IMR-90 (cell line): ENCODE measurements around the gene CCDC85B. TPM values are rescaled to one million over a fixed set of nuclear protein-coding genes. Genes with fewer than 3 reads are reported as not detected.
A peak's percentile ranks its signal among the peaks of the same experiment; 100 is the strongest.

Experiments
- ATAC-seq: fragments of 200-7000 bp; cut with Tn5 transposase; 2 replicates; pipeline ENCODE4 v1.9.1; 2020; ENCODE audit warnings: low read depth, mild to moderate bottlenecking, moderate library complexity
- BruUV-seq: library from RNA; stranded (reverse); fragments of 400-500 nt; replicated peaks from 2 replicates; lab custom pipeline; 2021; lab: Mats Ljungman, UMichigan
- CTCF ChIA-PET: fragments of 300-600 bp; formaldehyde crosslinking; extraction: SDS; loops from one replicate; lab custom pipeline; 2021; ENCODE audit warnings: antibody characterized with exemption; lab: Yijun Ruan, JAX
- POLR2A ChIA-PET: fragments of 300-600 bp; sonication (Branson Sonifier 250); formaldehyde crosslinking; loops from one replicate; lab custom pipeline; 2022; ENCODE audit warnings: antibody characterized with exemption; ENCODE audit not compliant: unreplicated experiment; lab: Charles Lee
- DNase-seq: peaks from one replicate; pipeline ENCODE4 v3.0.0; 2013
- H2AFZ ChIP-seq: replicated peaks from 2 replicates; pipeline ENCODE3; 2013; ENCODE audit warnings: low read length, mild to moderate bottlenecking; ENCODE audit not compliant: poor library complexity
- H2AK5ac ChIP-seq: 2 replicates; pipeline ENCODE4 v1.6.1; 2013; ENCODE audit warnings: low read depth, low read length, inconsistent platforms
- H2AK9ac ChIP-seq: replicated peaks from 2 replicates; pipeline ENCODE3; 2013; ENCODE audit warnings: mild to moderate bottlenecking, low read depth, low read length, moderate library complexity; ENCODE audit not compliant: poor library complexity
- H2BK120ac ChIP-seq: 2 replicates; pipeline ENCODE4 v1.6.1; 2013; ENCODE audit warnings: low read depth, low read length, inconsistent platforms
- H2BK15ac ChIP-seq: 3 replicates; pipeline ENCODE4 v1.6.1; 2013; ENCODE audit warnings: low read depth, low read length, inconsistent platforms
- H2BK20ac ChIP-seq: 2 replicates; pipeline ENCODE4 v1.6.1; 2013; ENCODE audit warnings: low read depth, mild to moderate bottlenecking, inconsistent platforms, low read length, moderate library complexity
- H2BK5ac ChIP-seq: 2 replicates; pipeline ENCODE4 v1.6.1; 2013; ENCODE audit warnings: mild to moderate bottlenecking, low read depth, low read length, inconsistent platforms; ENCODE audit not compliant: poor library complexity, severe bottlenecking
- H3K14ac ChIP-seq: replicated peaks from 2 replicates; pipeline ENCODE4 v1.6.1; 2013; ENCODE audit warnings: low read depth, low read length, inconsistent platforms
- H3K18ac ChIP-seq: 2 replicates; pipeline ENCODE4 v1.6.1; 2013; ENCODE audit warnings: low read depth, low read length, control low read depth
- H3K23ac ChIP-seq: 2 replicates; pipeline ENCODE4 v1.6.1; 2013; ENCODE audit warnings: low read depth, low read length, inconsistent platforms
- H3K27ac ChIP-seq: 2 replicates; pipeline ENCODE4 v1.5.1; 2013; ENCODE audit warnings: mild to moderate bottlenecking, control low read depth, low read length; ENCODE audit not compliant: insufficient read depth
- H3K27me3 ChIP-seq: 2 replicates; pipeline ENCODE4 v1.6.1; 2013; ENCODE audit warnings: low read length; ENCODE audit not compliant: control insufficient read depth, insufficient read depth
- H3K36me3 ChIP-seq: 2 replicates; pipeline ENCODE4 v1.6.1; 2013; ENCODE audit warnings: low read length, mixed read lengths; ENCODE audit not compliant: control insufficient read depth, insufficient read depth
- H3K4ac ChIP-seq: 2 replicates; pipeline ENCODE4 v1.6.1; 2013; ENCODE audit warnings: low read depth, low read length, inconsistent platforms
- H3K4me1 ChIP-seq: 2 replicates; pipeline ENCODE4 v1.6.1; 2013; ENCODE audit warnings: low read length, mixed read lengths; ENCODE audit not compliant: control insufficient read depth, insufficient read depth
- H3K4me2 ChIP-seq: 2 replicates; pipeline ENCODE4 v1.6.1; 2013; ENCODE audit warnings: low read depth, mild to moderate bottlenecking, control low read depth, low read length, moderate library complexity
- H3K4me3 ChIP-seq: 2 replicates; pipeline ENCODE4 v1.5.1; 2013; ENCODE audit warnings: low read depth, mild to moderate bottlenecking, control low read depth, low read length, moderate library complexity; ENCODE audit not compliant: insufficient read depth
- H3K56ac ChIP-seq: 2 replicates; pipeline ENCODE4 v1.6.1; 2013; ENCODE audit warnings: low read length, inconsistent platforms; ENCODE audit not compliant: insufficient read depth; ENCODE audit errors: extremely low read depth
- H3K79me1 ChIP-seq, 2 experiments: 2 replicates each; pipeline ENCODE4 v1.6.1; 2013; ENCODE audit warnings: low read length in 2 of 2, inconsistent platforms in 1 of 2, low read depth in 1 of 2
- H3K9ac ChIP-seq: 2 replicates; pipeline ENCODE4 v1.6.1; 2013; ENCODE audit warnings: low read depth, low read length, control low read depth
- H3K9me1 ChIP-seq: 2 replicates; pipeline ENCODE4 v1.6.1; 2013; ENCODE audit warnings: low read length, inconsistent platforms; ENCODE audit not compliant: insufficient read depth
- H3K9me3 ChIP-seq: 2 replicates; pipeline ENCODE4 v1.6.1; 2013; ENCODE audit warnings: low read length; ENCODE audit not compliant: control insufficient read depth, insufficient read depth
- H4K20me1 ChIP-seq: 2 replicates; pipeline ENCODE4 v1.6.1; 2013; ENCODE audit warnings: low read length, inconsistent platforms; ENCODE audit not compliant: insufficient read depth
- H4K5ac ChIP-seq: 2 replicates; pipeline ENCODE4 v1.6.1; 2013; ENCODE audit warnings: mild to moderate bottlenecking, low read depth, low read length, control low read depth
- H4K8ac ChIP-seq, 2 experiments: 2 replicates each; pipeline ENCODE4 v1.6.1; 2013; ENCODE audit warnings: low read depth in 2 of 2, low read length in 2 of 2, control low read depth in 1 of 2, inconsistent platforms in 1 of 2
- H4K91ac ChIP-seq: 2 replicates; pipeline ENCODE4 v1.6.1; 2013; ENCODE audit warnings: low read depth, low read length, inconsistent platforms; ENCODE audit not compliant: insufficient read depth
- BHLHE40 ChIP-seq: fragments of 150-350 bp; IDR thresholded peaks from 2 replicates; pipeline ENCODE4 v1.6.1; 2016; ENCODE audit warnings: mild to moderate bottlenecking, low read depth, low read length
- CEBPB ChIP-seq: IDR thresholded peaks from 2 replicates; pipeline ENCODE4 v1.6.1; 2012; ENCODE audit warnings: low read depth, low read length, improper control_type of control experiment
- ELK1 ChIP-seq: fragments of 150-350 bp; IDR thresholded peaks from 2 replicates; pipeline ENCODE4 v1.6.1; 2016; ENCODE audit warnings: low read depth, mild to moderate bottlenecking, low read length, moderate library complexity, borderline replicate concordance
- FOS ChIP-seq: fragments of 150-350 bp; IDR thresholded peaks from 2 replicates; pipeline ENCODE4 v1.6.1; 2016; ENCODE audit warnings: low read depth, low read length
- MAFK ChIP-seq: IDR thresholded peaks from 2 replicates; pipeline ENCODE4 v1.6.1; 2012; ENCODE audit warnings: low read depth, low read length, improper control_type of control experiment
- MAZ ChIP-seq: IDR thresholded peaks from 2 replicates; pipeline ENCODE4 v1.6.1; 2012; ENCODE audit warnings: low read depth, mild to moderate bottlenecking, low read length, improper control_type of control experiment, moderate library complexity, borderline replicate concordance
- NFE2L2 ChIP-seq: fragments of 150-350 bp; IDR thresholded peaks from 2 replicates; pipeline ENCODE4 v1.6.1; 2016; ENCODE audit warnings: low read depth, mild to moderate bottlenecking, low read length
- POLR2A ChIP-seq: IDR thresholded peaks from 2 replicates; pipeline ENCODE4 v1.6.1; 2012; ENCODE audit warnings: mild to moderate bottlenecking, low read depth, low read length
- RAD21 ChIP-seq: IDR thresholded peaks from 2 replicates; pipeline ENCODE4 v1.6.1; 2012; ENCODE audit warnings: low read length, improper control_type of control experiment
- RCOR1 ChIP-seq: IDR thresholded peaks from 2 replicates; pipeline ENCODE4 v1.6.1; 2012; ENCODE audit warnings: mild to moderate bottlenecking, low read length, improper control_type of control experiment; ENCODE audit not compliant: insufficient replicate concordance
- RFX5 ChIP-seq: IDR thresholded peaks from 2 replicates; pipeline ENCODE4 v1.8.0; 2012; ENCODE audit warnings: low read depth, mild to moderate bottlenecking, low read length, moderate library complexity
- SMC3 ChIP-seq: fragments of 150-350 bp; IDR thresholded peaks from 2 replicates; pipeline ENCODE4 v1.6.1; 2016; ENCODE audit warnings: low read depth, mild to moderate bottlenecking, antibody characterized with exemption, low read length, moderate library complexity
- USF2 ChIP-seq: fragments of 150-350 bp; IDR thresholded peaks from 2 replicates; pipeline ENCODE4 v1.6.1; 2017; ENCODE audit warnings: mild to moderate bottlenecking, antibody characterized with exemption, low read length, low read depth
- WGBS, 2 experiments: methylation state at CpG; one replicate each; pipeline versions ENCODE4 v1.1.5 to v1.1.7; 2013; ENCODE audit warnings: missing lambda C conversion rate in 2 of 2; ENCODE audit not compliant: insufficient read length in 1 of 2; ENCODE audit errors: extremely low coverage in 2 of 2; 5-methylcytosine and 5-hydroxymethylcytosine counted together
- dilution Hi-C: fragments of 300-500 bp; cut with HindIII; formaldehyde crosslinking; loops from one replicate; pipeline ENCODE4 v1.14.3; 2018; ENCODE audit warnings: low sequenced_read_pairs; ENCODE audit not compliant: unreplicated experiment
- in situ Hi-C: fragments of 300-500 bp; cut with MboI; formaldehyde crosslinking; loops from 3 replicates; pipeline ENCODE4 v1.14.3; 2019; ENCODE audit warnings: low sequenced_read_pairs, inconsistent platforms, mixed read lengths
- intact Hi-C: fragments of 100-400 bp; cut with micrococcal nuclease; formaldehyde crosslinking; loops from 2 replicates; pipeline ENCODE4 v1.10.0; 2022
- polyA plus RNA-seq, 3 experiments: library from polyadenylated mRNA; depleted of rRNA; stranded (reverse); fragments of >200 nt; gene quantifications; 2 replicates each; pipeline ENCODE4 v1.2.3, GENCODE V29; 2012; ENCODE audit warnings: low replicate concordance in 1 of 3
- total RNA-seq: library from RNA; depleted of rRNA; stranded (reverse); fragments of >200 nt; gene quantifications from 2 replicates; pipeline ENCODE4 v1.2.3, GENCODE V29; 2012

The CCDC85B gene
- total and polyA plus RNA-seq, 2 of the 4 experiments (the other 2 are of a cell fraction): 17.6 to 35.4 TPM

- Histone ChIP-seq H3K9me1 (0 out of 2 replicates have a peak, but pooled peaks cover 5% of the 10 kb centered on the region), H4K8ac (peak overlapping the region in 1 of 2 experiments; percentile 3; a peak in 1 of 4 replicates), H3K56ac (no peak overlapping the region), H3K4me2 (no peak overlapping the region), H2AFZ (peak overlapping the region; percentile 1), H3K23ac (0 out of 2 replicates have a peak overlapping the region, but pooled peaks have one; percentile 7), H3K27ac (no peak overlapping the region), H3K18ac (no peak overlapping the region), H3K9me3 (no peaks in the 10 kb centered on the region), H3K36me3 (peaks cover 77% of the 10 kb centered on the region), H3K79me1 (peaks cover 18 to 82% of the 10 kb centered on the region in 2 experiments), H2AK5ac (no peak overlapping the region), H4K91ac (no peak overlapping the region), H4K5ac (no peak overlapping the region), H3K4me3 (no peak overlapping the region), H2BK20ac (no peak overlapping the region), H3K4ac (no peak overlapping the region), H2BK5ac (no peak overlapping the region), H2AK9ac (peak overlapping the region; percentile 38), H2BK120ac (no peak overlapping the region), H3K14ac (no peak overlapping the region), H3K27me3 (no peaks in the 10 kb centered on the region), H3K9ac (no peak overlapping the region), H2BK15ac (no peak overlapping the region), H3K4me1 (peaks cover 14% of the 10 kb centered on the region; the same call in 1 of the 2 replicates), H4K20me1 (peaks cover 51% of the 10 kb centered on the region)
- TSS peak; percentile 19 for BruUV-seq
- ChIA-PET POLR2A (no interaction called here), CTCF (interaction anchor here (1.3 to 2.0 kb wide), 2 partner anchors 8 to 20 kb away, joined by 3 to 7 read pairs; partner anchors contain the start of genes FIBP and MUS81)
- in situ Hi-C loops (no loop called here), intact Hi-C loops (no loop called here), dilution Hi-C loops (no loop called here)
- ATAC-seq: no peak
- WGBS, 2 experiments: 81% methylated on average over 12 of the region's 19 CpGs; no CpG with 5 or more reads in 1 of the 2 experiments
- DNase-seq: no peak
- no peak for TF ChIP-seq FOS
- TF ChIP-seq BHLHE40: no peak
- no peak for TF ChIP-seq MAFK
- no peak for TF ChIP-seq MAZ
- no peak for TF ChIP-seq POLR2A
- no peak for TF ChIP-seq RFX5
- TF ChIP-seq SMC3: no peak
- no peak for TF ChIP-seq RCOR1
- TF ChIP-seq NFE2L2: no peak
- TF ChIP-seq RAD21: no peak
- no peak for TF ChIP-seq ELK1
- TF ChIP-seq CEBPB: no peak
- no peak for TF ChIP-seq USF2
Observed at GRCh38 chr11:65868076-65868667, 22.3 kb upstream of the CCDC85B start.
